HG03342 (cell line): ENCODE measurements around the gene NAP1L4.

Source experiments
- ATAC-seq: cut with Tn5 transposase; IDR thresholded peaks from one replicate; pipeline ENCODE4 v1.9.1; 2021; ENCODE audit warnings: mild to moderate bottlenecking, moderate library complexity; ENCODE audit not compliant: unreplicated experiment

Gene NAP1L4

DNA sequence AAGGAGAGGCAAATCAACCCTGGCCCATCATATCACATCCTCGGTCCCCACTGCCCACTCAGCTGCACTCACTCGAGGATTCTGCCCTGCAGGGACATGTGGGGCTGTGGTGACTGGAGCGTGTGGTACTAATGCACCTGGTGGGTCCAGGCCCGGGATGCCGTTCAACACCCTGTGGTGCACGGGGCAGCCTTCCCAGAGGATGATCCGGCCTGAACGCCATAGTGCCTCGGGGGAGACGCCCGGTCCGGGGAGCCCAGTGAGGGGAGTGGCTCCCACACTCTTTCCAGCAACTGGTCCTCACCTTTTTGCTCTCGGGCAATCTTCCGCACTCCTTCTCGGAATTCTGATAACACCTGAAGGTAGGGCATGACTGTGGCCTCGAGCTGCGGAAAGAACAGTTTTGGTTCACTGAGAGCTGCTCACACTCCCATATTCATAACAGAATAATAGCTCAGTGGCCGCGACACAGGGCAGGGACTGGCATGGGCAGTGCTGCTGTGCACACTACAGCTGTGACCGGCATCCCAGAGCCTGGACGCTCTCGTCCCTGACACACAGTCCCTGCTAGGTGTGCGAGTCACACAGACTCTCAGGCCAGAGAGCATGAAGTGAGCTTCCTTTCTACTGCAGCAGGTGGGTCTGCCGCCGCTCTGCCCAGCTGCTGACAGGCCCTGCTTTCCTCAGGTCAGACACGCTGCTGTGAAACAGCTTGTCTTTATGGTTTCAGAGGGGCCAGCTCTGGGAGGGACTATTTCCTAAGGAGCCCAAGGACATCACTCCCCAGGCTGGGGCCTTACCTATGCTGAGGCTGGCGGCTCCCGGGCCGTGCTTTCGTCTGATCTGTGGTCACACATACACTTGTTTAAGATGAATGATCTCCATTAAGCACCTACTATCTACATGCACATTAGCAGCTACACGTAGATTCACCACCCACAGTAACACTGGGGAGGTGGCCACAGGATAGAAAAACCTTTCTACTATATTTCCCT, 20.1 kb upstream of the NAP1L4 start:
- ATAC-seq, result no peak

DNA sequence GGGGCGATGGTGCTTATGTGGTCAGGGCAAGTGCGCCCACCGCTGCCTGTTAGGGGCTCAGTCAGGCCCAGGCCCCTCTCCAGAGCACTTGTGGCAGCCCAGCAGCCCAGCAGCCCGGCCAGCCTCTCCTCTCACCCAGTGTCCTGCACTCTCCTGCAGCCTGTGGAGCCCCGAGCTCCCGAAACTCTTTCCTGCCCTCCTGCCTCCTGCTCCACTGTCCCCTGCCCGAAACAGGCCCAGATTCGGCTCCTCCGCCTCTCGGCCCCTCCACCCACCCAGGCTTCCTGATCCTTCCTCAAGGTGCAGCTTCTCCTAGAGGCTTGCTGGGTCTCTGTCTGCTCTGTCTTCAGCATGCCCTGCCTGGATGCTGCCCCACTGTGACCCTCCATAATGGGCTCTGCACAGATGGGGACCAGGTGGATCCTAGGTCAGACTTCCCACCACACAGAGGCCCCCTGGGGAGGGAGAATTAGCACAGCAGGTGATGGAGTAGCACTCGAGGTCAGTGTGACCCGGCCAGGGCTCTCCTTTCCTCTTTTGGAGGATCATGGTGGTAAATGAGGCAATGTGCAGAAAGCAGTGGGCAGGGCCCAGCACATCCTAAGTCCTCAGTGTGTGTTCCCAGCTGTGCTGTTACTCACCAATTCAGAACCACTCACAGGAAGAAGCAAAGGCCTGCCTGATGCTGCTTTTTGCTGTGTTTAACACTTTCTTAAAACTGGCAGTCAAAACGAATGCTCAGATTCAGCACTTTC, 18.6 kb upstream of the NAP1L4 start:
- ATAC-seq, result no peak

DNA sequence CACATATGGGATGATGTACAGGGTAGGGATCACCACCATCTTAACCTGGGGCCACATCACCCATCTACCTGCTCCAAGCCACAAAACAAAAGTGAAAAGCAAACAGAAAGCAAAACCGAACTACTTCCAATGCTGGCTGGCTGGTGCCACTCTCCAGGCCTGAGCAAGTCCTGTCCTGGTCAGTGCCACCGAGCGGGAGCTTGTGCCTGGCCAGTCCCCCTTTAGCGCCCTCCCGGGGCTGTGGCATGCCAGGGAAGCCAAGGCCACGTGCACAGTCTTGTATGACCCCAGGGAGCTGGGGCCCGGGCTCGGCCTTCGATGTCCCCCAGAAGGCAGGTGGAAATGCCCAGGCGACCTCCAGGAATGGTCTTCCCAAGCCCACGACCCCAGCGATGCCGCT, 17.9 kb upstream of the NAP1L4 start:
- ATAC-seq, result no peak

DNA sequence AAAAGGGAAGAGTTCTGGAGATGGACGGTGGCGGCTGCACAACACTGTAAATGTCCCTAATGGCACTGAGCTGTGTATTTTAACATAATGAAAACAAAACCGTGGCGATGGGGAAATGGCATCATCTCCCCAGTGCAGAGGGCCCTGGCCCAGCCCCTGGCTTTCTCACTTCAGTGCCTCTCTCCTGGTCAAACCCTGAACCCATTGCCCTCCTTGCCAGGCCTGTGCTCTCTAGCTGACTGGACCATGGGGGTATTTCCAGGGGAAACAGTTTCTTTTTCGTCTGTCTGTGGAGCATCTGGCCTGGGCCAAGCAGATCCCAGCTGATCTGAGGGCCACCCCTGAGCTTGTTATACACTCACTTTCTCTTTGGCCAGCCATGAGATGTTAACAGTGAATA, 17.4 kb upstream of the NAP1L4 start:
- no peak for ATAC-seq

DNA sequence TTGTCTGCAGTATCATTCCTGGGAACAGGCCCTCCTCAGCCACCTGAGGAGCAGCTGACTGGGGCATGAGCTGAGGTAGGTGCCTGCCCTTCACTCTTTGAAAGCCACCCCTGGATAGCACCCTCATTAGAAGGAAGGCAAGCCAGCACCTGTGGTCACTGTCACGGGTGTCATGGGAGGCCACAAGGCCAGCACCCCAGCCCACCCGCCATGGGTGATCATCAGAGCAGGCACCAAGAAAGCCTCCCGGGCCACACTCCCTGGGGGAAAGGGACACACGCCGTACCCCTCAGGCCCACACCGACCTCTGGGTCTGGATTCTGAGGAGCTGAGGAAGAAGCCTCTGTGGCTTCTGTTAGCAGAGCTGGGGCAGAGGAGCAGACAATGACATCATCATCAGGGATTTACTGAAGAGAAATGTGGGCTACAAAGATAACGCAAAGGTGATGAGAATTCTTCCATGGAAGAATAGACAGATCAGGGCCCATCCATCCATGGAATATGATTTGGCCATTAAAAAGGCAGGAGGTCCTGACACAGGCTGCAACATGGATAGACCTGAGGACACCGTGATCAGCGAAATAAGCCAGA, 16.7 kb upstream of the NAP1L4 start:
- no peak for ATAC-seq

DNA sequence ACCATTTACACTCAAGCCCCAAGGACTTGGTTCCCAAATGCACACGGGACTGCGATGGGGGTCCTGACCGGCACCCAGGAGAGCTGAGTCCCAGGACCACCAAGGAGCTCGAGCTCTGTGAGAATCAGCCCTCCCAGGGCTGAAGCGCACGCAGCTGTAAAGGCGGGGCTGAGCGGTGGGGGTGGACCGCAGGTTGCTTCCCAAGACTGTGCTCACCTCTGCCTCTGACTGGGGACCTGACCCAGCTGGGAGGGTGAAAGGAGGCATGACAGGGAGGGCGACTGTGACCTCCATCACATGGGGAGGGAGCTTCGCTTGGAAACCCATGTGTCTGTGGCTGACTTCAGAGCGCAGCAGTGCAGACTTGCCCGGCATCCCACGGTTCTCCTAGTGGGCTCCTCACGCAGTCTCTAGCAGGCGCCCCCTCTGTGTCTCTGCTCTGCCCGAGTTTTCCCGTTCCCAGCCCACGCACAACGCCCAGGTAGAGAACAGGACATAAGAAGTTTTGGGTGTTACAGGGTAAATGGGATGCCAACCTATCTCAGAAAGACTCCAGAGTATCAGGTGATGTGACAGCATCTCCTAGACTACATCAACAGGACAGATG, 15.4 kb upstream of the NAP1L4 start:
- ATAC-seq, result no peak

DNA sequence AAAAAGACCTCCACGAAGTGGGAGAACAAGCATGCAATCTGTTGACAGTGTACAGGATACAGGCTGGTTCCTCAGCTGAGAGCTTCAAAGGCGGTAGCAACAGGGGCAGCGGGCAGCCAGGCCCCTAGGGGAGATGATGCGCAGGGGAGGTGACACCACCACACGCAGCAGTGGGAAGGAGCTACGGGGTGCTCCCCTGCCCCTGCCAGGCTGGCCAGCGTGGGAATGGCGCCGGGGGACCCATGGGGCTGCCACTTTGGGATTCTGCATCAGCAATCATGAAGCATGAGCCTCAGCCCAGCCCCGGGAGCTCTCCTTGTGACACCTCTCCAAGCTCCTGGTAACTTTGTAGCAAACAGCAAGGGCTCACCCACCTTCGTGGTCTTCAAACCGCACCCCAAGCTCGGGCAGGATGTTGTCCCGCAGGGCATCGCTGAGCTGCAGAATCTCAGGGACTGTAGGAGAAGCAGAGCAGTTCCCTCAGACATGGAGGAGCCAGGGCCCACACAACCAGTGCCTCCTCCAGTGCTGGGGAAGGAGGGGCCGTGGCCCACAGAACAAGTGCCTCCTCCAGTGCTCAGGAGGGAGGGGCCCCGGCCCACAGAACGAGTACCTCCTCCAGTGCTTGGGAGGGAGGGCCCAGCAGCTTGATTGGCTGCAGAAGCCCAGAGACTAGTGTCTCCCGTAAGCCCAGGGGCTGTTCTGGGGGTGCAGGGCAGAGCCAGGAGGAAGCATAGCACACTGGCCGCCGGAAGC, 14.6 kb upstream of the NAP1L4 start:
- no peak for ATAC-seq

DNA sequence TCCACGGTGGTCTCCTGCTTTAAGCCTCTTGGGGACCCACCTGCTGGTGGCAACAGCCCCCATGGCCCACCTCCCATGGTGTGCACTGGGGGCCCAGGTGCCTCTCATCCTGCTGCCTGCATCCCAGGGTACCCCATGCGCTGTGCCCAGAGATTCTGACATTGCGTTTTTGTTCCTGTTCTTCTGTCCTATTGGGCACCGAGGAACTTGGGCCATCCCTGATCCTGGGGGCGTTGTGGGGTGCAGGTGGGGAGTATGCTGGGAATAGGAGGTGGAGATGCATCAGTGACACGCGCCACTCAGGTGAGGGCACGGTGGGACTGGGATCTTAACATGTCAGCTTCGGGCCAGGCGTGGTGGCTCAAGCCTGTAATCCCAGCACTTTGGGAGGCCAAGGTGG, 12.4 kb upstream of the NAP1L4 start:
- no peak for ATAC-seq

DNA sequence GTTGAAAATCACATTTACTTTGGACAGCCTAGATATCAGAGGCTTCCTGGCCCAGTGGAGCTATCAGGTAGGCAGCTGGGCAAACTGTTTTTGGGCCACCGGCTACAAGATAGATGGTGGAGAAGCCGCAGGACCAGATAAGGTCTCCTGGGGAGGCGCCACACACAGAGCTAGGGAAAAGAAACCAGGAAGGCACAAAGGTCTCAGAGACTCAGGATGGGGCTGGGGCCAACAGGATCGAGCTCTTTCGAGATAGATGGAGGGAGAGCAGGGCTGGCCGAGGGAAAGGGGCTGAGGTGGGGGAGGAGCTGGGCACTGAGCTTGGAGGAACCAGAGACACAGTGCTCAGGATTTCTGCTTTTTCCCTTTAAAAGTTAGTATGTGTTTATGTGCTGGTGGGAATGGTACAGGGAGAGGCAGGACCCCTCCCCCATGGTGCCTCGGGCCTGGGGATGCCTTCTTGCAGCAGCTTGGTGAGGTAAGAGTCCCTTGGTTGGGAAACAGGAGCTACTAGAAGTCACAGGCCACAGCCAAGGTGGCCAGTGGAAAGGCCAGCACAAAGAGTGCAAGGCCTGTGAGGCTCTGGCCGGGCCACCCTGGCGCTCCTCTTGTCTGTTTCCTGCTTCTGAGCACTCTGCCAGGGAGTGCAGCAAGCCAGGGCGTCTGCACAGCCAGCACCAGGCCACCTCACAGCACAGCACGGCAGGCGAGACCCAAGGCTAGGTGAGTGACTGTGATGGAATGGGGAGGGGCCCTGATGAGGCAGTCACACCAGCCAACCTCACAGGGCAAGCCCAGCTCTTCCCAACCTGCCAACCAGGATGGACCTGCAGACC, 11.5 kb upstream of the NAP1L4 start:
- no peak for ATAC-seq

DNA sequence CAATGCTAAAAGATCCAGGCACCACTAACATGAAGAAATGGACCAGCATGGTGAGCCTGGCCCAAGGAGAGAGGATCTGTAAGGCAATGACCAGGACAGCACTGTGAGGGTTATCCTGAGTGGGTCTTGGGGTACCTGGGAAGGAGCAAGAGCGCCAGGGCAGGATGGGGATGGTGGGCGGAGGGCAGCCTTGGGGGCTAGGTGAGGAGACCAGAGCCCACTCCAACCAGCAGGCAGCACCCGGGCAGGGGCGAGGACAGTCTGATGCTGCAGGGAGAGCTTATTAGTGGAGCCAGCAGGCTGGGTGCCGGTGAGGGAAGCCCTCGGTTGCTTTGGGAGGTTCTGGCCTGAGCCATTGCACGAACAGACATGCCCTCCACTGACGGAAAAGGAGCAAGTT, 10.7 kb upstream of the NAP1L4 start:
- no peak for ATAC-seq

DNA sequence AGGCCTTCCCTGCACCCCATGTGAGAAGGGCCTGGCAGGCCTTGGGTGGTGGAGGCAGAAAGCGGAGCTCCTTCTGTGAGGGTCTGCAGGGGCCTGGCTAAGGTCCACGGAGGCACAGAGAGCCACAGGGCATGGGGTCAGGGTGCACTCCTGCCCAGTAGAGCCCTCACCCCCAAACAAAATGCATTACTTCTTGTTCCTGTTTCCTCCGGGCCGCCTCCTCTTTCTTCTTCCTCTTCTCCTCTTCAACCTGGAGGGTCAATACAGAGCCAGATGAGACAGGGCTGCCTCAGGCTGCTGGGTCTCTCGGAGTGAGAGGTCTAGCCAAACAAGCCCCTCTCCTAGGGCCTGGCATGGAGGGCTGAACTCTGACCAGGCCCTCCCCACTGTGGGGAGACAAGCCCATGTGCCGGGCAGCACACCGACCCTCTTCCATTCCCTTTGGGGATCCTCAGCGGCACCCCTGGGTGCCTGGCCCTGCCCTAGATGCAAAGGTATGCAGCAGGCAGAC, 10.3 kb upstream of the NAP1L4 start:
- ATAC-seq, result no peak

DNA sequence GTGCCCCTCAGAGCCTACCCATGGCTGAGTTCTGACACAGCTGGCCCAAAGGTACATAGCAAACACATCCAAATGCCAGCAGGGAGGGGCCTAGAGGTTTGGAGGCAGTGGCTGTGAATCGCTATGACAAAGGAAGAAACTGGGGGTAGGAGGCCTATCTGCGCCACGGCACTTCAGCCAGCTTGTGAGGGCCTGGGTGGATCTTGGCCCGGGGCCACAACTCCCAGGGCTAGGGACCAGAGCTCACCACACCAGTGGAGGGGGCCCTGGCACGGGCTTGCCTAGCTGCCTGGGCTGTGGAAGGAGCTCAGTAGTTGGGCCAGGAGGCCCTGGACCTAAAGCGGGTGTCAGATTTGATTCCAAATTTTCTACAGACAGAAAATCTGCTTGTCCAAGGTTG, 9.4 kb upstream of the NAP1L4 start:
- ATAC-seq, result no peak

DNA sequence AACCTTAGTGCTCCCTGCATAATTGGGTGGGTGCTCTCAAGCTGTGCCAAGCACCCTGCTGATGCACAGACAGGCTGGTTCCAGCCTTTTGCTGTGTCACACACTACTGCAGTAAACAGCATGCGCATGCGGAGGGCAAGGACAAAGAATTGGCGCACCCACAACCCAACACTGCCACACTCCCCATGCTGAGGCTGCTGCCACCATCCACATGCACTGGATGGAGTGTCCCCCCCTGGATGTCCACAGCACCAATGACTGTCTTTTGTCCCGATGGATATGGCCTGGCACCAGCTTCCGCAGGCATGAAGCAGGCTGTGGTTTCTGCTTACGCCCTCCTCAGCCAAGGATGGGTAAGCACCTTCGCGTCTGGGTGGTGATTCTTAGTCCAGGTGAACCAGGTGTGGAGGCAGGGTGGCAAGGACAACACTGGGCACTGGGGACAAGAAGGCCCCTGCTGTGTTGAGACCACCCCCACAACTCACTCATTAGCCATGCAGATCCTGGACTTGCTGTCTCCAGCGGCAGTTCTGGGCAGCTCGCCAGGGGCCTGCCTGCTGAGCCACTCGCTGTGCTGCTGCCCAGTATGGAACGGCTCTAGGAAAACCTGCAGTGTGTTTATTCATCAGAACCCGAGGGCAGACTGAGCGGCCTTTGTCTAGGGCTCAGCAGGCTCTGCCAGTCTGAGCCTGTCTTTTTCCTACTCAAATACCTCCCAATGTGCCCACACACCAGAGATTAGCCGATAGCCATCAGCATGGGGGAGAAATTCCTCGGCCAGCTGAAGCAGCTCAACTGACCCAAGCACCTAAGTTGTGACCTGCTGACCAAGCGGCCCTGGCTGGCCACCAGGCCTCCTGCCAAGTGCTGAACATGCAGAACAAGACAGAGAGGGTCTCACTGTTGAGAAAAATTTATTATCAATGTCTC, 8.2 kb upstream of the NAP1L4 start:
- no peak for ATAC-seq

DNA sequence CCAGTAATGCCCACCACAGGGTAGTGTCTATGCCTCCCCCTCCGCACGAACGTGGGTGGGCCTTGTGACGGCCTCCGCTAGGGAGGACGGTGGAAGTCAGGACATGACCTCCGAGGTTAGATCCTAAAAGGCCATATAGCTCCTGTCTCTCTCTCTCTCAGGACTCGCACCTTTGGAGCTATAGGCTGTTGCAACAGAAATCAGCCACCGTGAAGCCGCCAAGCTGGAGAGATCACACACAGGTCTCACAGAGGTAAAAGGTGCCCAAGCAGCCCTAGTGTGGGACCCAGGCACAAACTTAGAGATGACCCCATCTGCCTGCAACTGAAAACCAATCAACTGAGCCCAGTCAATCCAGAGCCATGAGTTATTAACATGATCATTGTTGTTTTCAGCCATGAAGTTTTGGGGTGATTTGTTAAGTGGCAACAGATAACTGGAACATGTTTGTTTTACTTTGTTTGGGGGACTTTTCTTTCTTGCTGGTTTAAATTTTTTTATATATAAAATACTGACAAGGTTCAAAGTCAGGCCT, 7.4 kb upstream of the NAP1L4 start:
- ATAC-seq, result no peak

DNA sequence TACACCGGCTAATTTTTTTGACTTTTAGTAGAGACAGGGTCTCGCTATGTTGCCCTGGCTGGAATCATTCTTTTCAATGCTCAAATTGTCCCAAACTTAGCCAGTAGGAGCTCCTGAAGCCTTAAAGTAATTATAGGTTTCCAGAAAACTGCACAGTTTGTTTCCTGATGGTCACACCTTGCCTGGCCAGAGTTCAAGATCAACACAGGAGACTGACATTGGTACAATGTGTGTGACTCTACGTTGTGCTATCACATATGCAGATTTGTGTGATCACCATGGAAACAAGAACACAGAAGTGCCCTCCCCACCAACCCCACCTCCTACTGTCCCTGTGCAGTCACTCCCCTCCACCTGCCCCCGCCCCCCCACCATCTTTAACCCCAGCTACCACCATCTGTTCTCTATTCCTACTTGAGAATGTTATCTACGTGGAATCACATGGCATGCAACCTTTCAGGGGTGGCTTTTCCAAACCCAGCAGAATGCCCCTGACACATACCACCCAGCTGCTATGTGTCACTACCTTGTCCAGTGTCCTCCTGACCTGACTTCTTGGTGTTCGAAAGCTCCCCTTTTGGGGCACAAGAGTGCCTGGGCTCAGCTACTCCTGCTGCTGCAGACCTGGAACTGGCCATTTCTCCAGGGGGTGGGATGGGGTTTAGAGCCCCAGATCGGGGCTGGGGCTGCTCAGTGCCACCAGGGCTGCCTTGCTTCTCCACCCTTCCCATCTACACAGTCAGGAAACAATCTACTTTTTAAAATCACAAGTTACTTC, 6.1 kb upstream of the NAP1L4 start:
- no peak for ATAC-seq

DNA sequence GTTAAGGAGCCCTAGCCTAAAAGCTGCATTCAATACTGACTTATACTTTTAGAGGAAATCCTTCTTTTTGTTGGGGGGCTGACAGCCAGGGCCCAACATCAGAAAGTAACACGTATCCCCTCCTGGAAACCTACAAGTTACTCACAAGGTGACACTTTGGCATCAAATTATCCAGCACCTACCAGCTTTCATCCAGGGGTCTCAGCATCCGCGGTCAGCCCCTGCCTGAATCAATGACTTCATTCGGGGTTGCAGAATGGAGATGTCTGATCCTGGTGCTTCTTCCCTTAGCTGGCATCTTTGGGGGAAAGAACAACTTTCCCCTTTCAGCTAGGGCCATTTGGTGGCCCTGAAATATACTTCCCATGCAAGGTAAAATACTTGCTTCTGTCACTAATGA, 5.3 kb upstream of the NAP1L4 start:
- ATAC-seq, result no peak

DNA sequence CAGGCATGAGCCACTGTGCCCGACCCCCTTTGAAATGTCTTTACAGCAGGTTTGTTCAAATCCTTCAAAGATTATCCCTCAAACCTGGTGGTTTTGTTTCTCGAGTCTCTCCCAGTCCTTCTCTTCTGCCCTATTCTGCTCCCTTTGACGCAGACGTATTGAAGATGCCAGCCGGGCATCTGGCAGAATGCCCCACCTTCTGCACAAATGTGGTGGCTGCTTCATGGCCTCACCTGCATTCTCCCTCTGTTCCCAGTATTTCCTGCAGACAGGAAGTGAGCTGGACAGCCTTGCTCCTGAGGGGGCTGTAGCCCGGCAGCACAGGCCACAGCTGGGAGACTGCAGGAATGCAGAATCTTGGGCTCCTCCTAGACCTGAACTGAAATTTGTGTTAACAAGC, 4.8 kb upstream of the NAP1L4 start:
- no peak for ATAC-seq
